ENCODE results near the gene PRKN.

The PRKN gene

DNA sequence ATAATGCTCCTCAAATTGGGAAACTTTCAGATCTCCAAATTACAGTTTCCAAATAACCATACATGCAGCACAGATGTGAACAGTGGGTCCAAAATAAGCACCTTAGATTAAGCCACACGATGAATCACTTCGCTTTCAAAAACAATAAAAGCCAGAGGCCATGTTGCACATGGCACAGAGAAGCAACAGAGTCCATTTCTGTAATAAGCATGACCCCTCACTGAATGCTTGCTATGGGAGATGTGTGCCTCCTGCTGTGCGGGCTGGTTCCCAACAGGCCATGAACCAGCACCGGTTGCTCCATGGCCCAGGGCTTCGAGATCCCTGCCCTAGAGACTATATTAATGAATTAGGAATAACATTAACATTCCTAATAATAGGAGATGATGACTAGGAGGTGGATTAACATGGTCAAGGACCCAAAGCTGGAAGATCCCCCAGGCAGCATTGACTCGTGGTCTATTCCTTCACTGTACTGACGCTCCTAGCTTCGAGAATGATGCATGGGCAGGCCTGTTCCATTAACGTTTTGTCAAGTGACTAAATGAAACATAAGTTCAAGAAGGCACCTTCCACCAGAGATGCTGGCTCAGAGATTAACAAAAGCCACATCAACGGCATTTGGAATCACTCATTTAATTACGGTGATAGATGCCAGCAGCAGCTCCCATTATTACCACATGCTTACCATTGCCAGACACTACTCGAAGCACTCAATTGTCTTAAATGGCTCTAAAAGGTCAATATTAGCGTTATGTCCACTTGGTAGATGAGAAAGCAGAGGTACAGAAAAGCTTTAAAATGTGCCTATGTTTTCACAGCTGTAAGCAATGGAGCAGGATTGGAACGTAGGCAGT is 983.1 kb downstream of the PRKN start:
- DNase-seq: no peak
- no peak overlapping the region for H3K27ac ChIP-seq
- intact Hi-C loops (cut with DNase I; ENCODE audit: low total_unique reads): no loop called here
- no peak overlapping the region for H3K4me3 ChIP-seq
- H3K27me3 ChIP-seq: no peaks in the 10 kb centered on the region
- no peaks in the 10 kb centered on the region for H3K36me3 ChIP-seq
- TF ChIP-seq, protein P1, sequence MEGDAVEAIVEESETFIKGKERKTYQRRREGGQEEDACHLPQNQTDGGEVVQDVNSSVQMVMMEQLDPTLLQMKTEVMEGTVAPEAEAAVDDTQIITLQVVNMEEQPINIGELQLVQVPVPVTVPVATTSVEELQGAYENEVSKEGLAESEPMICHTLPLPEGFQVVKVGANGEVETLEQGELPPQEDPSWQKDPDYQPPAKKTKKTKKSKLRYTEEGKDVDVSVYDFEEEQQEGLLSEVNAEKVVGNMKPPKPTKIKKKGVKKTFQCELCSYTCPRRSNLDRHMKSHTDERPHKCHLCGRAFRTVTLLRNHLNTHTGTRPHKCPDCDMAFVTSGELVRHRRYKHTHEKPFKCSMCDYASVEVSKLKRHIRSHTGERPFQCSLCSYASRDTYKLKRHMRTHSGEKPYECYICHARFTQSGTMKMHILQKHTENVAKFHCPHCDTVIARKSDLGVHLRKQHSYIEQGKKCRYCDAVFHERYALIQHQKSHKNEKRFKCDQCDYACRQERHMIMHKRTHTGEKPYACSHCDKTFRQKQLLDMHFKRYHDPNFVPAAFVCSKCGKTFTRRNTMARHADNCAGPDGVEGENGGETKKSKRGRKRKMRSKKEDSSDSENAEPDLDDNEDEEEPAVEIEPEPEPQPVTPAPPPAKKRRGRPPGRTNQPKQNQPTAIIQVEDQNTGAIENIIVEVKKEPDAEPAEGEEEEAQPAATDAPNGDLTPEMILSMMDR (IDR thresholded peaks at IDR 0.05): no peak
- no peaks in the 10 kb centered on the region for H3K9me3 ChIP-seq
- H3K4me1 ChIP-seq: peaks cover 0 to 9% (median 0%) of the 10 kb centered on the region in 4 donors

GRCh38 chr6:161743509-161744178 is 983.9 kb downstream of the PRKN start:
- H3K36me3 ChIP-seq: no peaks in the 10 kb centered on the region
- intact Hi-C loops (cut with DNase I; ENCODE audit: low total_unique reads): no loop called here
- H3K27ac ChIP-seq: no peak overlapping the region
- H3K27me3 ChIP-seq: no peaks in the 10 kb centered on the region
- H3K4me3 ChIP-seq: no peak overlapping the region
- TF ChIP-seq, protein P1 (IDR thresholded peaks at IDR 0.05): no peak
- no peak for DNase-seq
- peaks cover 0 to 9% (median 0%) of the 10 kb centered on the region in 4 donors for H3K4me1 ChIP-seq
- no peaks in the 10 kb centered on the region for H3K9me3 ChIP-seq

- no peak overlapping the region for H3K27ac ChIP-seq
- H3K4me3 ChIP-seq: no peak overlapping the region
- H3K4me1 ChIP-seq: peaks cover 0 to 9% (median 0%) of the 10 kb centered on the region in 4 donors
- no peaks in the 10 kb centered on the region for H3K36me3 ChIP-seq
- TF ChIP-seq, protein P1 (IDR thresholded peaks at IDR 0.05): no peak
- intact Hi-C loops (cut with DNase I; ENCODE audit: low total_unique reads): no loop called here
- no peak for DNase-seq
- no peaks in the 10 kb centered on the region for H3K27me3 ChIP-seq
- H3K9me3 ChIP-seq: no peaks in the 10 kb centered on the region
Measured at GRCh38 chr6:161740486-161740885, 987.1 kb downstream of the PRKN start.

GRCh38 chr6:161736781-161737292 is 990.7 kb downstream of the PRKN start:
- no peaks in the 10 kb centered on the region for H3K4me1 ChIP-seq
- no peak overlapping the region for H3K27ac ChIP-seq
- H3K27me3 ChIP-seq: no peaks in the 10 kb centered on the region
- H3K9me3 ChIP-seq: no peaks in the 10 kb centered on the region
- TF ChIP-seq, protein P1 (IDR thresholded peaks at IDR 0.05): no peak
- intact Hi-C loops (cut with DNase I; ENCODE audit: low total_unique reads): no loop called here
- DNase-seq: no peak
- H3K36me3 ChIP-seq: no peaks in the 10 kb centered on the region
- no peak overlapping the region for H3K4me3 ChIP-seq

- intact Hi-C loops (cut with DNase I; ENCODE audit: low total_unique reads): no loop called here
- no peak overlapping the region for H3K27ac ChIP-seq
- no peaks in the 10 kb centered on the region for H3K9me3 ChIP-seq
- H3K4me3 ChIP-seq: no peak overlapping the region
- TF ChIP-seq, protein P1 (IDR thresholded peaks at IDR 0.05): no peak
- no peaks in the 10 kb centered on the region for H3K27me3 ChIP-seq
- no peak for DNase-seq
- H3K36me3 ChIP-seq: no peaks in the 10 kb centered on the region
- H3K4me1 ChIP-seq: no peaks in the 10 kb centered on the region
Measured at GRCh38 chr6:161736326-161736725, 991.2 kb downstream of the PRKN start.

All from tibial artery (tissue), 4 donors.